PFSK-1 (cell line): ENCODE results near the gene HDGFL2.

Experiments used
- POLR2AphosphoS5 ChIP-seq: IDR thresholded peaks from 2 replicates; pipeline ENCODE4 v1.6.1; 2012; ENCODE audit warnings: low read depth, mild to moderate bottlenecking, control low read depth, low read length, moderate library complexity
- REST ChIP-seq, 2 experiments: IDR thresholded peaks; 2 replicates each; pipeline versions ENCODE4 v1.6.1 to v1.8.0; 2011 to 2012; ENCODE audit warnings: low read depth in 2 of 2, low read length in 2 of 2, control low read depth in 1 of 2, inconsistent platforms in 1 of 2, mild to moderate bottlenecking in 1 of 2, moderate library complexity in 1 of 2; ENCODE audit not compliant: insufficient read depth in 1 of 2
- SIN3A ChIP-seq: IDR thresholded peaks from 2 replicates; pipeline ENCODE4 v1.6.1; 2012; ENCODE audit warnings: mild to moderate bottlenecking, low read length, moderate library complexity, borderline replicate concordance; ENCODE audit not compliant: insufficient read depth
- TAF1 ChIP-seq: IDR thresholded peaks from 2 replicates; pipeline ENCODE4 v1.6.1; 2012; ENCODE audit warnings: low read length, control low read depth, borderline replicate concordance; ENCODE audit not compliant: insufficient read depth

GRCh38 chr19:4430760-4431159 lies 41.3 kb upstream of the HDGFL2 start:
- TF ChIP-seq TAF1 (no peak), POLR2AphosphoS5 (no peak), REST (IDR thresholded peaks at IDR 0.05; ENCODE audit: insufficient read depth in 1 of 2, low read depth in 2 of 2, low read length in 2 of 2) (no peak), SIN3A (no peak)
